B cell (primary cell): Measurements from ENCODE around the gene GLIS1. TPM values are rescaled to one million over a fixed set of nuclear protein-coding genes. Genes with fewer than 3 reads are reported as not detected.

Source experiments
- ATAC-seq: fragments of 200-7000 bp; cut with Tn5 transposase; one replicate; pipeline ENCODE4 v1.10.0; 2021; ENCODE audit warnings: low read depth, mild to moderate bottlenecking, moderate number of reproducible peaks, moderate library complexity
- CTCF ChIA-PET: fragments of 350-600 bp; sonication (Branson Sonifier 250); formaldehyde crosslinking; loops from one replicate; lab custom pipeline; 2021; ENCODE audit warnings: antibody characterized with exemption, inconsistent platforms; lab: Charles Lee
- POLR2A ChIA-PET: fragments of 350-600 bp; sonication (Branson Sonifier 250); formaldehyde crosslinking; loops from one replicate; lab custom pipeline; 2021; ENCODE audit warnings: antibody characterized with exemption; lab: Charles Lee
- DNase-seq: peaks from one replicate; pipeline ENCODE4 v3.0.0; 2013
- H2AFZ ChIP-seq: 2 replicates; pipeline ENCODE4 v1.6.1; 2012; ENCODE audit warnings: mild to moderate bottlenecking, low read depth, low read length; ENCODE audit not compliant: insufficient read depth, poor library complexity, severe bottlenecking
- H3K27ac ChIP-seq, 2 donors: 1 replicate in 1 of 2; 2 replicates in 1 of 2; pipeline ENCODE4 v1.5.1; 2012 to 2013; ENCODE audit warnings: low read length in 2 of 2, mild to moderate bottlenecking in 2 of 2, moderate library complexity in 1 of 2
- H3K27me3 ChIP-seq, 4 experiments: fragments of 200-600 bp in 1 of 4; sonication (generic) in 1 of 4; replicated peaks in 1 of 4; 1 replicate in 2 of 4; 2 replicates in 2 of 4; pipeline versions ENCODE4 v1.6.1 to v1.7.0; 2013 to 2016; ENCODE audit warnings: low read length in 3 of 4, mild to moderate bottlenecking in 2 of 4, mixed read lengths in 1 of 4, moderate library complexity in 1 of 4; ENCODE audit not compliant: insufficient read depth in 4 of 4, control insufficient read depth in 3 of 4; ENCODE audit errors: control extremely low read depth in 1 of 4
- H3K36me3 ChIP-seq, 2 experiments: replicated peaks in 1 of 2; 1 replicate in 1 of 2; 2 replicates in 1 of 2; pipeline versions ENCODE4 v1.6.1 to v1.7.1; 2013; ENCODE audit warnings: low read length in 1 of 2; ENCODE audit not compliant: insufficient read depth in 2 of 2, control insufficient read depth in 1 of 2; ENCODE audit errors: control extremely low read depth in 1 of 2, extremely low read depth in 1 of 2
- H3K4me1 ChIP-seq, 2 donors: fragments of 200-600 bp in 1 of 2; sonication (generic) in 1 of 2; 1 replicate in 1 of 2; 2 replicates in 1 of 2; pipeline versions ENCODE4 v1.5.1 to v1.6.1; 2013 to 2017; ENCODE audit warnings: low read length in 2 of 2; ENCODE audit not compliant: control insufficient read depth in 2 of 2, insufficient read depth in 2 of 2
- H3K4me2 ChIP-seq: replicated peaks from 2 replicates; pipeline ENCODE3; 2012; ENCODE audit warnings: mild to moderate bottlenecking, low read depth, low read length; ENCODE audit not compliant: poor library complexity, severe bottlenecking
- H3K4me3 ChIP-seq, 5 experiments: fragments of 200-600 bp in 1 of 5; sonication (generic) in 1 of 5; 1 replicate in 3 of 5; 2 replicates in 2 of 5; pipeline versions ENCODE4 v1.5.1 to v1.7.0; 2011 to 2016; ENCODE audit warnings: low read length in 4 of 5, mild to moderate bottlenecking in 4 of 5, low read depth in 2 of 5, control low read depth in 1 of 5, moderate library complexity in 1 of 5; ENCODE audit not compliant: insufficient read depth in 1 of 5; ENCODE audit errors: control extremely low read depth in 1 of 5, extremely low read depth in 1 of 5
- H3K79me2 ChIP-seq: fragments of 200-600 bp; sonication (generic); one replicate; pipeline ENCODE4 v1.6.0; 2016; ENCODE audit warnings: low read length; ENCODE audit not compliant: control insufficient read depth, insufficient read depth
- H3K9ac ChIP-seq: fragments of 200-600 bp; sonication (generic); 2 replicates; pipeline ENCODE4 v1.6.1; 2017; ENCODE audit warnings: mild to moderate bottlenecking, low read length, moderate library complexity
- H3K9me3 ChIP-seq, 3 donors: one replicate each; pipeline versions ENCODE4 v1.6.1 to v1.7.1; 2013; ENCODE audit warnings: low read length in 2 of 3; ENCODE audit not compliant: control insufficient read depth in 2 of 3, insufficient read depth in 1 of 3; ENCODE audit errors: control extremely low read depth in 1 of 3
- H4K20me1 ChIP-seq: 2 replicates; pipeline ENCODE4 v1.6.0; 2012; ENCODE audit warnings: mild to moderate bottlenecking, low read length; ENCODE audit not compliant: insufficient read depth, control insufficient read depth, poor library complexity, severe bottlenecking
- H3K27ac Mint-ChIP-seq: one replicate; pipeline ENCODE4 v1.8.0; 2021; ENCODE audit warnings: mixed read lengths
- H3K27me3 Mint-ChIP-seq: one replicate; pipeline ENCODE4 v1.8.0; 2021; ENCODE audit warnings: mixed read lengths
- H3K4me1 Mint-ChIP-seq: one replicate; pipeline ENCODE4 v1.8.0; 2021; ENCODE audit warnings: mixed read lengths
- H3K4me3 Mint-ChIP-seq: one replicate; pipeline ENCODE4 v1.8.0; 2021; ENCODE audit warnings: mixed read lengths
- H3K9me3 Mint-ChIP-seq: one replicate; pipeline ENCODE4 v1.8.0; 2022; ENCODE audit warnings: mixed read lengths; ENCODE audit not compliant: insufficient read depth
- CTCF ChIP-seq: fragments of 200-600 bp; IDR thresholded peaks from one replicate; pipeline ENCODE4 v1.8.0; 2022; ENCODE audit warnings: antibody characterized with exemption, mild to moderate bottlenecking
- EZH2 ChIP-seq: IDR thresholded peaks from 2 replicates; pipeline ENCODE4 v1.6.1; 2012; ENCODE audit warnings: borderline replicate concordance, low read depth, mild to moderate bottlenecking, moderate library complexity, low read length; ENCODE audit not compliant: insufficient read depth, poor library complexity, severe bottlenecking
- WGBS: methylation state at CpG from one replicate; pipeline ENCODE4 v1.1.5; 2013; ENCODE audit warnings: missing lambda C conversion rate; ENCODE audit not compliant: insufficient coverage; 5-methylcytosine and 5-hydroxymethylcytosine counted together
- intact Hi-C: fragments of 100-400 bp; cut with micrococcal nuclease; formaldehyde crosslinking; loops from one replicate; pipeline ENCODE4 v1.10.0; 2022
- polyA plus RNA-seq: library from polyadenylated mRNA; depleted of rRNA; stranded (reverse); fragments of >200 nt; gene quantifications from 2 replicates; pipeline ENCODE4 v1.2.3, GENCODE V29; 2012
- total RNA-seq, 2 donors: library from RNA; stranded (reverse); fragments of 120-200 nt in 1 of 2; gene quantifications; 1 replicate in 1 of 2; 2 replicates in 1 of 2; pipeline versions ENCODE4 v1.2.3 to v1.2.4, GENCODE V29; 2013 to 2022

GLIS1 gene
- total and polyA plus RNA-seq, 2 donors (not counting 1 experiment from before 2014, with no cell fraction given): not detected

GRCh38 chr1:53476579-53476978 lies 262.4 kb downstream of the GLIS1 start:
- POLR2A ChIA-PET: no interaction called here
- H3K9ac ChIP-seq: no peak overlapping the region
- ATAC-seq (no peak), DNase-seq (no peak)
- H4K20me1 ChIP-seq: no peaks in the 10 kb centered on the region
- H3K4me1 Mint-ChIP-seq: no peaks in the 10 kb centered on the region
- no peak overlapping the region for H2AFZ ChIP-seq
- H3K27ac Mint-ChIP-seq: no peak overlapping the region
- 91% methylated on average over 8 of the region's 8 CpGs for WGBS
- H3K4me2 ChIP-seq: no peak overlapping the region
- TF ChIP-seq EZH2 (no peak), CTCF (no peak)
- no peaks in the 10 kb centered on the region for H3K9me3 Mint-ChIP-seq
- H3K79me2 ChIP-seq: no peaks in the 10 kb centered on the region
- peaks cover 9% of the 10 kb centered on the region for H3K27me3 Mint-ChIP-seq
- H3K4me3 Mint-ChIP-seq: no peak overlapping the region
- H3K4me3 ChIP-seq: no peak overlapping the region
- no peaks in the 10 kb centered on the region for H3K27me3 ChIP-seq
- CTCF ChIA-PET: no interaction called here
- H3K27ac ChIP-seq: no peak overlapping the region
- no peaks in the 10 kb centered on the region for H3K4me1 ChIP-seq
- intact Hi-C loops: no loop called here
- H3K36me3 ChIP-seq: no peaks in the 10 kb centered on the region
- H3K9me3 ChIP-seq: no peaks in the 10 kb centered on the region

DNA sequence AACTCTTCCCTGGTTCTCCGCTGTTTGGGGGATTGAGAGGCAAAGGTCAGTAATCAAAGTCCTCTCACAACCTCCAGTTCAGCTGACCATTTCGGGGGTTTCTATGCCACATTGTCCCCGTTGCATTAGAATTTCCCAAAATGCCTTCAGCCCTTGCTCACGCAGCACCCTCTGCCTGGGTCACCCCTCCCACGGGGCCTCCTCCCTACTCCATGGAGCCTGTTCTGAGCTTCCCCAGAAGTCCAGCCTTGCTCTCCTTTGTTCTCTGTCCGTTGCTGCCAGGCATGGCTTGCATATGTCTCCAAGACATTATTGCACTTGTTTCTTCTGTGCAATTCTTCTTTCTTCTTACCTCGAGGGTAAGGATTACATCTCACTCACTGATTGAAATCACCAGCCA lies 263.3 kb downstream of the GLIS1 start:
- no peaks in the 10 kb centered on the region for H3K36me3 ChIP-seq
- H3K27me3 Mint-ChIP-seq: peaks cover 9% of the 10 kb centered on the region
- no peak overlapping the region for H3K4me3 Mint-ChIP-seq
- no peak overlapping the region for H3K4me3 ChIP-seq
- no peak overlapping the region for H3K9ac ChIP-seq
- no peaks in the 10 kb centered on the region for H3K27me3 ChIP-seq
- no peaks in the 10 kb centered on the region for H3K9me3 ChIP-seq
- H3K4me1 ChIP-seq: no peaks in the 10 kb centered on the region
- ChIA-PET CTCF (no interaction called here), POLR2A (no interaction called here)
- H3K9me3 Mint-ChIP-seq: no peaks in the 10 kb centered on the region
- H2AFZ ChIP-seq: no peak overlapping the region
- H3K27ac Mint-ChIP-seq: no peak overlapping the region
- H3K27ac ChIP-seq: no peak overlapping the region
- intact Hi-C loops: no loop called here
- DNase-seq (no peak), ATAC-seq (no peak)
- 88% methylated on average over 7 of the region's 7 CpGs for WGBS
- H3K79me2 ChIP-seq: no peaks in the 10 kb centered on the region
- H4K20me1 ChIP-seq: no peaks in the 10 kb centered on the region
- no peak overlapping the region for H3K4me2 ChIP-seq
- TF ChIP-seq CTCF: no peak
- TF ChIP-seq EZH2: no peak
- no peaks in the 10 kb centered on the region for H3K4me1 Mint-ChIP-seq
